ENCODE data around the gene CXXC5.

CXXC5 gene

DNA sequence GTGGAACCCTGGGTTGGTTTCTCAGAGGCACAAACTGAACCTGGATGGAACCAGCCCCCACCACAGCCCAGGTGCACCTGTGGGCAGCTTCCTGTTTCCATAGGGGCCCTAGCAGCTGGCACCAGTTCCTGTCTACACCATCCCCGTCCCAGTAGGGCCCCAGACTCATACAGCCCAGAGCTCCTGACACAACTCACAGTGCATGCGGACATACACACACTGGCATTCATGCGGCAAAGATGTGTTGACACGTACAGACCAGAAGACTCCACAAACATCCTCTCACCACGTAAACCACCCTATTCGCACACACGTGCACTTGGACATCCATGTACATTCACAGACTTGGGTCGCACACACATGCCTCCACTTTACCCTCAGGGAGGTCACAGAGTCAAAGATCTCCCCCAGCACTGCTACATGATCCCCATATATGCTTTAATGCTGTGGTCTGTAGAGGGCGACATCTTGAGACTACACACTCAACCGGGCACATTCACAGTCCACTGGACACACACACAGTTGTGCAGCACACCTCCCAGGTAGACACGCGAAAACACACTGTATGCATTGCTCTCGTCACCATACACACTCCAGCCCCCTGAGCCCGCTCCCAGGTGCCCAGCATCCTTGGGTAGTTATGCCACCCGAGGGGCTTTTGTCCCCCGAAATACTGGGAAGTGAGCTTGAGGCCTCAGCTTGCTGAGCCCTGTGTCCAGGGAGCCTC, 22.4 kb downstream of the CXXC5 start:
- POLR2A ChIA-PET (ENCODE audit: low non-redundant PET), result no interaction called here
- H3K27ac ChIP-seq, result peak overlapping the region; percentile 88
- CTCF ChIA-PET, result interaction anchor here (0.6 to 1.6 kb wide), 6 partner anchors 19 to 157 kb away, joined by 3 to 4 read pairs (median 3); no protein-coding TSS in a partner anchor
- no peak for DNase-seq (ENCODE audit: low spot score)
- TF ChIP-seq, protein P1, sequence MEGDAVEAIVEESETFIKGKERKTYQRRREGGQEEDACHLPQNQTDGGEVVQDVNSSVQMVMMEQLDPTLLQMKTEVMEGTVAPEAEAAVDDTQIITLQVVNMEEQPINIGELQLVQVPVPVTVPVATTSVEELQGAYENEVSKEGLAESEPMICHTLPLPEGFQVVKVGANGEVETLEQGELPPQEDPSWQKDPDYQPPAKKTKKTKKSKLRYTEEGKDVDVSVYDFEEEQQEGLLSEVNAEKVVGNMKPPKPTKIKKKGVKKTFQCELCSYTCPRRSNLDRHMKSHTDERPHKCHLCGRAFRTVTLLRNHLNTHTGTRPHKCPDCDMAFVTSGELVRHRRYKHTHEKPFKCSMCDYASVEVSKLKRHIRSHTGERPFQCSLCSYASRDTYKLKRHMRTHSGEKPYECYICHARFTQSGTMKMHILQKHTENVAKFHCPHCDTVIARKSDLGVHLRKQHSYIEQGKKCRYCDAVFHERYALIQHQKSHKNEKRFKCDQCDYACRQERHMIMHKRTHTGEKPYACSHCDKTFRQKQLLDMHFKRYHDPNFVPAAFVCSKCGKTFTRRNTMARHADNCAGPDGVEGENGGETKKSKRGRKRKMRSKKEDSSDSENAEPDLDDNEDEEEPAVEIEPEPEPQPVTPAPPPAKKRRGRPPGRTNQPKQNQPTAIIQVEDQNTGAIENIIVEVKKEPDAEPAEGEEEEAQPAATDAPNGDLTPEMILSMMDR (conservative IDR thresholded peaks at IDR 0.05; ENCODE audit: low read depth), result no peak

DNA sequence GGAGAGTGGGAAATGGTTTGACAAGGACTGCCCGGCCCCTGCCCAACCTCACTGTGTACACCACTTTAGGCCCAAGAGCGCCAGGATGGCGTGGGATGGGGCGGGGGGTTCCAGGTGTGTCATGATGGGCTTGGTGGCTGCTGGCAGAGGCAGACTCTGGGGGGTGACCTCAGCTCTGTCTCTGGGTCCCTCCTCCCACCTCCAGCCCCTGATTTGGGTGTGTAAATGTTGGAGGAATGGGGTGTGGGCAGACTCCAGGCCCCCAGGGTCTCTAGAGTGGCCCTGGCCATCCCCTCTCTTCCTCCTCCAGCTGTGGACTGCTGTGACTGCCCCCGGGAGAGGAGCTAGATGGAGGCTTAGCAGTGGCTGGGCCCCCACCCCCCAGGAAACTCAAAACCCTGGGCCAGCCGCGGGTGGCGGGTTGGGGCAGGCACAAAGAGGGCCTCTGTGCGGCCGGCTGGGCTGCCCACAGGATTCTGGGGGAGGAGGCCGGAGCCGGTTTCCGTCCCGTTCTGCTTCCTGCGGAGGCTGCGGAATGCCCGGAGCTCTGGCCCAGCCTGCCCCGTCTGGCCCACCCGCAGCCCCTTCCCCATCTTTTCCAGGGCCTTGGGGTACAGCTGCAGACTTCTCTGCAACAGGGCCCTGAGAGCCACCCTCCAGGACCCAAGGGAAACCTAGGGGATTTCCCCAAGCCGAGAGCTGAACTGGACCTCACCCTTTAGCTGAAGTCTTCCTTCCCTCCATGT, 23.1 kb downstream of the CXXC5 start:
- CTCF ChIA-PET, result interaction anchor here (0.6 to 1.6 kb wide), 5 partner anchors 18 to 1659 kb away, joined by 3 to 4 read pairs (median 3); partner anchors contain the start of genes CXXC5 and PCDHGA1
- DNase-seq (ENCODE audit: low spot score), result peak; percentile 74
- TF ChIP-seq, protein P1 (conservative IDR thresholded peaks at IDR 0.05; ENCODE audit: low read depth), result no peak
- peak overlapping the region; percentile 63 for H3K27ac ChIP-seq
- POLR2A ChIA-PET (ENCODE audit: low non-redundant PET), result no interaction called here

DNA sequence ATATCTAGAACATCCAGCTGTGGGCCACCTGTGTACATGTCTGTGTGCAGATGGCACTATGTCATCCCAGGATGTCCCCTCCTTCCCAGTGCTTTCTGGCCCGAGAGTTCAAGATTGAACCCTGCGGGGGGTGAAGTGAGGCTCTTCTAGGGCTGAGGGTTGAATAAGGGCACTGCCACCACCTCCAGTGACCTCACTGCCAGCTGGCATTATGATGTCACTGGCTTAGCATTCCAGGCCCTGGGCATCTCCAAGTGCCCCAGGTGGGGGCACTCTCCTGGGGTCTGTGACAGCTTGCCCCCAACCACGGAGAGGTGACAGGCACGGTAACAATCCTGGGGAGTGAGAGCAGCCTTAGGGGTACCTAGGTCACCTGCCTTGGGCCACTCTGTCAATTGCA, 27.1 kb downstream of the CXXC5 start:
- CTCF ChIA-PET, result interaction anchor here (0.5 to 1.1 kb wide), 6 partner anchors 18 to 153 kb away, joined by 3 to 7 read pairs (median 4); no protein-coding TSS in a partner anchor
- TF ChIP-seq, protein P1 (conservative IDR thresholded peaks at IDR 0.05; ENCODE audit: low read depth), result no peak
- no peak overlapping the region for H3K27ac ChIP-seq
- no peak for DNase-seq (ENCODE audit: low spot score)
- POLR2A ChIA-PET (ENCODE audit: low non-redundant PET), result no interaction called here

DNA sequence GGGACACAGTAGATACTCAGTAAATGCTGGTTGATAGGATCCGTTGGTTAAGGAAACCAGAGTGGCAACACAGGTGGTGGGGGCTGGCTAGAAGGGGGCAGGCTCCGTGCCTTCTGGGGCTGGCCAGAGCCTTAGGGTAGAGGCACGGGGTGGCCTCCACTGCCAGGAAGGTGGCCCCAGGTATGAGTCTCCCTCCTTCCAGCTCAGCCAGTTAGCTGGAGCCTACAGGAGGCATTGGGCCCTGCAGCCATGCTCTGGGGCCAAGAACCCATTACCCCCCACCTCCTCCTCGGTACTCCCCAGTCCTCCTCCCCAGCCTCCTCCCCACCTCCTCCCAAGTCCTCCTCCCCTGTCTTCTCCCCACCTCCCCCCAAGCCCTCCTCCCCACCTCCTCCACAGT, 27.7 kb downstream of the CXXC5 start:
- ChIA-PET POLR2A (ENCODE audit: low non-redundant PET) (no interaction called here), CTCF (interaction anchor here (0.8 to 0.9 kb wide), 2 partner anchors 18 to 42 kb away, joined by 3 to 7 read pairs; no protein-coding TSS in a partner anchor)
- TF ChIP-seq, protein P1 (conservative IDR thresholded peaks at IDR 0.05; ENCODE audit: low read depth), result no peak
- H3K27ac ChIP-seq, result no peak overlapping the region
- no peak for DNase-seq (ENCODE audit: low spot score)

DNA sequence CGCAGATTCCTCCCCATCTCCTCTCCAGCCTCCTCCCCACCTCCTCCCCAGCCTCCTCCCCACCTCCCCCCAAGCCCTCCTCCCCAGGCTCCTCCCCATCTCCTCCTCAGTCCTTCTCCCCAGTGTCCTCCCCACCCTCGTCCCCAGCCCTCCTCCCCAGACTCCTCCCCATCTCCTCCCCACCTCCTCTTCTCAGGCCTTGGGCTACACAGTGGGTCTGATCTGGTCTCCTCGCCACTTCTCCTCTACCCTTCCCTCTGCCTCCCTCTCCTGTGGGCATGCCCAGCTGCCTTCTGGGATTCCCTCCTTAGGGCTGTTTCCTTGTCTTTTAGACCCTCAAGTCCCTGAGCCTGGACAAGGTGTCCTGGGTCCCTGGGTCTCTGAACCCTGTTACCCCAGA, 28.3 kb downstream of the CXXC5 start:
- no peak overlapping the region for H3K27ac ChIP-seq
- no peak for DNase-seq (ENCODE audit: low spot score)
- POLR2A ChIA-PET (ENCODE audit: low non-redundant PET), result interaction anchor here (0.6 kb wide), 1 partner anchor 24 kb away, joined by 7 read pairs; no protein-coding TSS in a partner anchor
- TF ChIP-seq, protein P1 (conservative IDR thresholded peaks at IDR 0.05; ENCODE audit: low read depth), result no peak
- CTCF ChIA-PET, result interaction anchor here (2.0 kb wide), 1 partner anchor 89 kb away, joined by 7 read pairs; no protein-coding TSS in a partner anchor
